Stimulated activated CD4-positive, alpha-beta T cell treated with anti-CD3 and anti-CD28 coated beads, Interleukin-12 subunit alpha, Interleukin-12 subunit beta, amount 100 ng/mL, for 4 hours (primary cell): Measurements from ENCODE around the gene TOMM22.
A peak's percentile ranks its signal among the peaks of the same experiment; 100 is the strongest.

Experiments
- DNase-seq: peaks from one replicate; pipeline ENCODE4 v3.0.0-alpha.2; 2020

The TOMM22 gene

GRCh38 chr22:38715852-38716251 lies 34.1 kb downstream of the TOMM22 start:
- no peak for DNase-seq

GRCh38 chr22:38716271-38716670 lies 34.5 kb downstream of the TOMM22 start:
- no peak for DNase-seq

GRCh38 chr22:38716826-38717225 lies 35.1 kb downstream of the TOMM22 start:
- DNase-seq = no peak

- DNase-seq = no peak
These were observed 35.5 kb downstream of the TOMM22 start for GRCh38 chr22:38717244-38717643.

DNA sequence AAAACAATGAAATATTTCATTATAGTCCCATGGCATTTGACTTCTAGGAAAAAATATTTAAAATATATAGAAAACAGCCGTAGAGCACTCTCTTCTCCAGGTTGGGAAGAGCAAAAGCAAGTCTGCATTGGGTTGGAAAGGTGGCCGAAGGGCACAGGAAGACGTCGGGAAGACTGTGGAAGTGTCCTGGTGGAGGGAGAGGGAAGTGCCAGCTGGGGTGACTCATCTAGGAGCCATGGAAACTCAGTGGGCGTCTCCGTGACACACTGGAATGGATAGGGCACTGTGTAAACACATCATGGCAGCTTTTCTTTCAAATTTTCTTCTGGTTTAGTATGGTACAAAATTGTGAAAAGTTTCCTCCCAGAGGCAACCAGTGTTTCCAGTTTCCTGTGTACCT lies 36.7 kb downstream of the TOMM22 start:
- DNase-seq = no peak

DNA sequence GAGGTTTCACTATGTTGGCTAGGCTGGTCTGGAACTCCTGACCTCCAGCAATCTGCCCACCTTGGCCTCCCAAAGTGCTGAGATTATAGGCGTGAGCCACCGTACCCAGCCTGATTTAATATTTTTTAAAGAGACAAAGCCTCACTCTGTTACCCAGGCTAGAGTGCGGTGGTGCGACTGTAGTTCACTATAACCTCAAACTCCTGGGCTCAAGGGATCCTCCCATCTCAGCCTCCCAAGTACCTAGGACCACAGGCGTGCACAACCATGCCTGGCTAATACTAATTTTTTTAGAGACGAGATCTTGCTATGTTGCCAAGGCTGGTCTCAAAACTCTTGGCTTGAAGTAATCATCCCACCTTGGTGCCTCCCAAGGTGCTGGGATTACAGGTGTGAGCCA lies 37.4 kb downstream of the TOMM22 start:
- no peak for DNase-seq

DNA sequence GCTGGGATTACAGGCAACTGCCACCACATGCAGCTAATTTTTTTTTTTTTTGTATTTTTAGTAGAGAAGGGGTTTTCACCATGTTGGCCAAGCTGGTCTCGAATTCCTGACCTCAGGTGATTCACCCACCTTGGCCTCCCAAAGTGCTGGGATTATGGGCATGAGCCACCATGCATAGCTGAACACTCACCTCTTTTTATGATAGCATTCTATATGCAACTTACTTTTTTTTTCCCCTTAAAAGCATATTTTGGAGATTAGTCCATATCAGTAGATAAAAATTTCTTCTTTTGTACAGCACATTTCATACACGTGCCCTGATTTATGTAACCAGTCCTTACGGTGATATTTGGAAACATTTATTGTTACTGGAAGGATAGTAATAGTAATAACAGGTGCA lies 38.6 kb downstream of the TOMM22 start:
- DNase-seq = no peak

DNA sequence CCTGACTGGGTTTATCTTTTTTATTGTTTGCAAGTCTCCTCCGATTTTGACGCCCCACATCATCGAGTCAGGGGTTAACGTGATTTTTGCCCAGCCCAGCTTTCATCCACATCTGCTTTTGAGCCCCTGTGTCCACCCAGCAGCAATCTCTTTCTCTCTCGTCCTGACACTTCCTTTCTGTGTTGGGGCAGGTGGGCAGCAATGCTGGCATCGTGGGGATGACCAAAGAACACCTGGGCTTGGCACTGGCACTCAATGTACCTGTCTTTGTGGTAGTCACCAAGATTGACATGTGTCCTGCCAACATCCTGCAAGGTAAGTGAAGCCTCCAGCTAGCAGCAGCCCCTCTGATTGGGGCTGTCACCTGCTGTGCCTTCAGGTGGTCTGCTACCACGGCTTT lies 39.8 kb downstream of the TOMM22 start:
- no peak for DNase-seq

GRCh38 chr22:38724176-38724575 lies 42.4 kb downstream of the TOMM22 start:
- DNase-seq = no peak

GRCh38 chr22:38724926-38725571 lies 43.3 kb downstream of the TOMM22 start:
- no peak for DNase-seq

DNA sequence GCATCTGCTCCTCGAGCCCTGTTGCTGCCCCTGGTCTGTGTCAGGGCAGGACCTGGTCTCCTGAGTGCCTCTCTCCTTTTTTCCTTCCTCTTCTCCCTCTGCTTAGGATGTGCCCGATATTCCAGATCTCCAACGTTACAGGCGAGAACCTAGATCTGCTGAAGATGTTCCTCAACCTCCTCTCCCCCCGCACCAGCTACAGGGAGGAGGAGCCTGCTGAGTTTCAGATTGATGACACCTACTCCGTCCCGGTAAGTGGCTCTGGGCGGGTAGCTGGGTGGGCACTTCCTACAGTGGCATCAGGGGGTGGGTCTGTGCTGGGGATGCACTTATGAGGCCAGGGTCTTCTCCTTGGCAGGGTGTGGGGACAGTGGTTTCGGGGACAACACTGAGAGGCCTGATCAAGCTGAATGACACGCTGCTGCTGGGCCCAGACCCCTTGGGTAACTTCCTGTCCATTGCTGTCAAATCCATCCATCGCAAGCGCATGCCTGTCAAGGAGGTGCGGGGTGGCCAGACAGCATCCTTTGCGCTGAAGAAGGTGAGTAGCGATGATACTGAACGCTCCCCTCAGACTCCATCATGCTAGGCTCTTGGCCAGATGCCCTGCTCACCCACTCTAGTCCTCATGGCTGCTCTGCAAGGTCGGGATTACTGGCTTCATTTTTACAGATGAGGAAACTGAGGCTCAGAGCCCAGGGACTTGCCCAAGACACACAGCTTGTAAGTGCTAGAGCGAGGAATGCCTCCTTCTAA lies 44.3 kb downstream of the TOMM22 start:
- no peak for DNase-seq

DNA sequence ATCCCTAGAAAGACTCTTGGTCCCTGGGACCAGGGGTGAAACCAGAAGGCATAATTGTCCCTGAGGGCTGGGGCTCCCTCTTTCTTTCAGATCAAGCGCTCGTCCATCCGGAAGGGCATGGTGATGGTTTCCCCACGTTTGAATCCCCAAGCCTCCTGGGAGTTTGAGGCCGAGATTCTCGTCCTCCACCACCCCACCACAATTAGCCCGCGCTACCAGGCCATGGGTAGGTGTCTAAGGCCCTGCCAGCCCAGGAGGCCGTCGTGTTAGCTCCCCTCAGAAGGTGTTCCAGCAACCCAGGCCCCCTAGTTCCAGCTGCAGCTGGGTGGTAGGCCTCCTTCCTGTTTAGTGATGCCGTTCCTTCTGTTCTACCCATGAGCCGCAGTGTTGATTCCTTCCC lies 45.4 kb downstream of the TOMM22 start:
- no peak for DNase-seq

GRCh38 chr22:38727530-38728451 lies 46.0 kb downstream of the TOMM22 start:
- no peak for DNase-seq

- no peak for DNase-seq
These were observed 47.4 kb downstream of the TOMM22 start for GRCh38 chr22:38728871-38729796.

- no peak for DNase-seq
These were observed 48.2 kb downstream of the TOMM22 start for GRCh38 chr22:38729946-38730345.

DNA sequence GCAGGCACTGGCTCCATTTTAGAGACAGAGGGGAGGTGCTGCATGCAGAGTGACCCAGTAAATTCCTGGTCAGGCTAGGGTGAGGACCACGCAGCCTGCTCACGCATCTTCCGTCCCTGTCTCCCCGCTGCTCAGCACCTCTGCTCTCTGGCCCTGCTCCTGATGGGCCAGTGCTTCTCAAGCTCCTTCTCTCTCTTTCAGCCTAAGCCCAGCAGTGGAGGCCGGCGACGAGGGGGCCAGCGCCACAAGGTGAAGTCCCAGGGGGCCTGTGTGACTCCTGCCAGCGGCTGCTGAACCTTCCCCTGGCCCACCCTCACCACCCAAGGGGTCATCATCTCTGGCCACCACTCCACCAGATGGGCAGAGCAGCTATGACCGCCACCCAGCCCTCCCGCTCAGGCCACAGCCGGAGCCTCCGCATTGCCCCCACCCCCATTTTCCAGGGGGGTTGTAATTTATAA lies 48.7 kb downstream of the TOMM22 start:
- DNase-seq = no peak

GRCh38 chr22:38731703-38732161 lies 50.0 kb downstream of the TOMM22 start:
- no peak for DNase-seq

DNA sequence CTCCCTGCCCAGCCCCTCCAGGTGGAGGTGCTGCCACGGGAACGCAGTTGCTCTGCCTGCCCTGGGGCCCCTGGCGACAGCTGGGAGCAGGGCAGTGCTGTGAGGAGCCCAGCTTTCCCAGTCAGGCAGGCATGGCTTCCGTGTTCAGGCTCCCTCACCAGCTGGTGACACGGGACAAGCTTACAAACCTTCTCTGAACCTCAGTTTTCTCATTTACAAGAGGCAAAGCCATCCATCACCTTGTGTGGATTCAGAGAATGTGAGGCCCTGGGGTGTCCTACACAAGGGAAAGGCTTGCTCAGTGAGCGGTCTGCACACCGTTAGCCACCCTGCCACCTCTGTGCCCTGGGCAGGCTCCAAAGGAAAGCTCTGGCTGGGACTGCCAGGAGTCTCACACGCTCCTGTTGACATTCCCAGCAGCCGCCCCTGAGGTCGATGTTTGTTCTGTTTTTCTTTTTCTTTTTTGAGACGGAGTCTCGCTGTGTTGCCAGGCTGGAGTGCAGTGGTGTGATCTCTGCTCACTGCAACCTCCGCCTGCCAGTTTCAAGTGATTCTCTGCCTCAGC lies 50.6 kb downstream of the TOMM22 start:
- DNase-seq = no peak

- peak; percentile 37 for DNase-seq
These were observed 51.6 kb downstream of the TOMM22 start for GRCh38 chr22:38733329-38733723.

GRCh38 chr22:38733724-38734381 lies 52.1 kb downstream of the TOMM22 start:
- DNase-seq = no peak

GRCh38 chr22:38734421-38735100 lies 52.8 kb downstream of the TOMM22 start:
- DNase-seq = no peak
